ENCODE data around the gene PPP1R14C.

Gene PPP1R14C

GRCh38 chr6:150189122-150189521 lies 46.3 kb downstream of the PPP1R14C start:
- H3K36me3 ChIP-seq (ENCODE audit: control insufficient read depth, insufficient read depth, low read length) = no peaks in the 10 kb centered on the region
- H3K4me3 ChIP-seq (ENCODE audit: insufficient read depth, low read depth, low read length, poor library complexity, severe bottlenecking) = no peak overlapping the region
- H3K9me3 ChIP-seq (ENCODE audit: control insufficient read depth, low read length) = no peaks in the 10 kb centered on the region
- H3K27me3 ChIP-seq (replicated peaks; ENCODE audit: control insufficient read depth, insufficient read depth, low read length, poor library complexity, severe bottlenecking) = no peaks in the 10 kb centered on the region
- H3K27ac ChIP-seq (ENCODE audit: insufficient read depth, low read length, poor library complexity, severe bottlenecking) = no peak overlapping the region
- DNase-seq = no peak
- H3K4me1 ChIP-seq (ENCODE audit: control insufficient read depth, insufficient read depth, low read length, poor library complexity, severe bottlenecking) = no peaks in the 10 kb centered on the region

GRCh38 chr6:150191809-150192208 lies 49.0 kb downstream of the PPP1R14C start:
- Histone ChIP-seq H3K4me1 (ENCODE audit: control insufficient read depth, insufficient read depth, low read length, poor library complexity, severe bottlenecking) (no peaks in the 10 kb centered on the region), H3K36me3 (ENCODE audit: control insufficient read depth, insufficient read depth, low read length) (no peaks in the 10 kb centered on the region), H3K4me3 (ENCODE audit: insufficient read depth, low read depth, low read length, poor library complexity, severe bottlenecking) (no peak overlapping the region), H3K27ac (ENCODE audit: insufficient read depth, low read length, poor library complexity, severe bottlenecking) (no peak overlapping the region), H3K27me3 (replicated peaks; ENCODE audit: control insufficient read depth, insufficient read depth, low read length, poor library complexity, severe bottlenecking) (no peaks in the 10 kb centered on the region), H3K9me3 (ENCODE audit: control insufficient read depth, low read length) (no peaks in the 10 kb centered on the region)
- DNase-seq = no peak

- Histone ChIP-seq H3K9me3 (ENCODE audit: control insufficient read depth, low read length) (no peaks in the 10 kb centered on the region), H3K4me3 (ENCODE audit: insufficient read depth, low read depth, low read length, poor library complexity, severe bottlenecking) (no peak overlapping the region), H3K4me1 (ENCODE audit: control insufficient read depth, insufficient read depth, low read length, poor library complexity, severe bottlenecking) (no peaks in the 10 kb centered on the region), H3K27me3 (replicated peaks; ENCODE audit: control insufficient read depth, insufficient read depth, low read length, poor library complexity, severe bottlenecking) (no peaks in the 10 kb centered on the region), H3K36me3 (ENCODE audit: control insufficient read depth, insufficient read depth, low read length) (no peaks in the 10 kb centered on the region), H3K27ac (ENCODE audit: insufficient read depth, low read length, poor library complexity, severe bottlenecking) (no peak overlapping the region)
- no peak for DNase-seq
These were observed 51.4 kb downstream of the PPP1R14C start for GRCh38 chr6:150194195-150194594.

GRCh38 chr6:150195996-150196417 lies 53.2 kb downstream of the PPP1R14C start:
- Histone ChIP-seq H3K9me3 (ENCODE audit: control insufficient read depth, low read length) (no peaks in the 10 kb centered on the region), H3K36me3 (ENCODE audit: control insufficient read depth, insufficient read depth, low read length) (no peaks in the 10 kb centered on the region), H3K4me3 (ENCODE audit: insufficient read depth, low read depth, low read length, poor library complexity, severe bottlenecking) (no peak overlapping the region), H3K4me1 (ENCODE audit: control insufficient read depth, insufficient read depth, low read length, poor library complexity, severe bottlenecking) (no peaks in the 10 kb centered on the region), H3K27me3 (replicated peaks; ENCODE audit: control insufficient read depth, insufficient read depth, low read length, poor library complexity, severe bottlenecking) (no peaks in the 10 kb centered on the region), H3K27ac (ENCODE audit: insufficient read depth, low read length, poor library complexity, severe bottlenecking) (no peak overlapping the region)
- DNase-seq = no peak

- Histone ChIP-seq H3K27ac (ENCODE audit: insufficient read depth, low read length, poor library complexity, severe bottlenecking) (no peak overlapping the region), H3K4me3 (ENCODE audit: insufficient read depth, low read depth, low read length, poor library complexity, severe bottlenecking) (no peak overlapping the region), H3K4me1 (ENCODE audit: control insufficient read depth, insufficient read depth, low read length, poor library complexity, severe bottlenecking) (no peaks in the 10 kb centered on the region), H3K9me3 (ENCODE audit: control insufficient read depth, low read length) (no peaks in the 10 kb centered on the region), H3K27me3 (replicated peaks; ENCODE audit: control insufficient read depth, insufficient read depth, low read length, poor library complexity, severe bottlenecking) (no peaks in the 10 kb centered on the region), H3K36me3 (ENCODE audit: control insufficient read depth, insufficient read depth, low read length) (no peaks in the 10 kb centered on the region)
- no peak for DNase-seq
These were observed 54.3 kb downstream of the PPP1R14C start for GRCh38 chr6:150196942-150197745.

GRCh38 chr6:150198532-150198931 lies 55.7 kb downstream of the PPP1R14C start:
- no peaks in the 10 kb centered on the region for H3K27me3 ChIP-seq (replicated peaks; ENCODE audit: control insufficient read depth, insufficient read depth, low read length, poor library complexity, severe bottlenecking)

GRCh38 chr6:150199241-150199640 lies 56.4 kb downstream of the PPP1R14C start:
- Histone ChIP-seq H3K4me1 (ENCODE audit: control insufficient read depth, insufficient read depth, low read length, poor library complexity, severe bottlenecking) (no peaks in the 10 kb centered on the region), H3K27me3 (replicated peaks; ENCODE audit: control insufficient read depth, insufficient read depth, low read length, poor library complexity, severe bottlenecking) (no peaks in the 10 kb centered on the region), H3K9me3 (ENCODE audit: control insufficient read depth, low read length) (no peaks in the 10 kb centered on the region), H3K36me3 (ENCODE audit: control insufficient read depth, insufficient read depth, low read length) (no peaks in the 10 kb centered on the region), H3K27ac (ENCODE audit: insufficient read depth, low read length, poor library complexity, severe bottlenecking) (no peak overlapping the region), H3K4me3 (ENCODE audit: insufficient read depth, low read depth, low read length, poor library complexity, severe bottlenecking) (no peak overlapping the region)
- no peak for DNase-seq

More at GRCh38 chr6:150198532-150198931, 55.7 kb downstream of the PPP1R14C start:
- Histone ChIP-seq H3K4me3 (ENCODE audit: insufficient read depth, low read depth, low read length, poor library complexity, severe bottlenecking) (no peak overlapping the region), H3K36me3 (ENCODE audit: control insufficient read depth, insufficient read depth, low read length) (no peaks in the 10 kb centered on the region), H3K9me3 (ENCODE audit: control insufficient read depth, low read length) (no peaks in the 10 kb centered on the region), H3K4me1 (ENCODE audit: control insufficient read depth, insufficient read depth, low read length, poor library complexity, severe bottlenecking) (no peaks in the 10 kb centered on the region), H3K27ac (ENCODE audit: insufficient read depth, low read length, poor library complexity, severe bottlenecking) (no peak overlapping the region)
- no peak for DNase-seq

- no peak overlapping the region for H3K27ac ChIP-seq (ENCODE audit: insufficient read depth, low read length, poor library complexity, severe bottlenecking)
- no peaks in the 10 kb centered on the region for H3K36me3 ChIP-seq (ENCODE audit: control insufficient read depth, insufficient read depth, low read length)
- H3K27me3 ChIP-seq (replicated peaks; ENCODE audit: control insufficient read depth, insufficient read depth, low read length, poor library complexity, severe bottlenecking) = no peaks in the 10 kb centered on the region
- no peak for DNase-seq
- H3K9me3 ChIP-seq (ENCODE audit: control insufficient read depth, low read length) = no peaks in the 10 kb centered on the region
- H3K4me1 ChIP-seq (ENCODE audit: control insufficient read depth, insufficient read depth, low read length, poor library complexity, severe bottlenecking) = no peaks in the 10 kb centered on the region
- no peak overlapping the region for H3K4me3 ChIP-seq (ENCODE audit: insufficient read depth, low read depth, low read length, poor library complexity, severe bottlenecking)
These were observed 57.7 kb downstream of the PPP1R14C start for GRCh38 chr6:150200428-150201100.

- Histone ChIP-seq H3K27me3 (replicated peaks; ENCODE audit: control insufficient read depth, insufficient read depth, low read length, poor library complexity, severe bottlenecking) (no peaks in the 10 kb centered on the region), H3K9me3 (ENCODE audit: control insufficient read depth, low read length) (no peaks in the 10 kb centered on the region), H3K36me3 (ENCODE audit: control insufficient read depth, insufficient read depth, low read length) (no peaks in the 10 kb centered on the region), H3K4me1 (ENCODE audit: control insufficient read depth, insufficient read depth, low read length, poor library complexity, severe bottlenecking) (no peaks in the 10 kb centered on the region), H3K27ac (ENCODE audit: insufficient read depth, low read length, poor library complexity, severe bottlenecking) (no peak overlapping the region), H3K4me3 (ENCODE audit: insufficient read depth, low read depth, low read length, poor library complexity, severe bottlenecking) (no peak overlapping the region)
- no peak for DNase-seq
These were observed 58.4 kb downstream of the PPP1R14C start for GRCh38 chr6:150201285-150201684.

- no peaks in the 10 kb centered on the region for H3K27me3 ChIP-seq (replicated peaks; ENCODE audit: control insufficient read depth, insufficient read depth, low read length, poor library complexity, severe bottlenecking)
- no peaks in the 10 kb centered on the region for H3K36me3 ChIP-seq (ENCODE audit: control insufficient read depth, insufficient read depth, low read length)
- no peak for DNase-seq
- H3K4me3 ChIP-seq (ENCODE audit: insufficient read depth, low read depth, low read length, poor library complexity, severe bottlenecking) = no peak overlapping the region
- H3K9me3 ChIP-seq (ENCODE audit: control insufficient read depth, low read length) = no peaks in the 10 kb centered on the region
- H3K27ac ChIP-seq (ENCODE audit: insufficient read depth, low read length, poor library complexity, severe bottlenecking) = no peak overlapping the region
- H3K4me1 ChIP-seq (ENCODE audit: control insufficient read depth, insufficient read depth, low read length, poor library complexity, severe bottlenecking) = no peaks in the 10 kb centered on the region
These were observed 59.0 kb downstream of the PPP1R14C start for GRCh38 chr6:150201772-150202329.

All from effector memory CD4-positive, alpha-beta T cell (primary cell).